ENCODE measurements around the gene TUBGCP5.

DNA sequence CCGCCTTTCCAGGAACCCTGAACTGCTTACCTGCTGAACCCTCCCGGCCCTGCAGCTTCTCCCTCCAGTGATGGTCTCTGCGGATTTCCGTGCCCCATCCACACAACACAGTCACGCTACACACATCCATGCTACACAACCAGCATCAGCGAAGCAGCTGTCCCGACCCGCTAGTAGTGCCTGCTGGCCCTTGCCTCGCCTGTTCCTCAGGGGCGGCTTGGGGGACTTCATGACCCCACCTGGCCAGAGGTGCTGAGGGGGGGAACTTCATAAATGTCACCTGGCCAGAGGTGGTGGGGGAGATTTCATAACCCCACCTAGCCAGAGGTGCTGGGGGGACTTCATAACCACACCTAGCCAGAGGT is 530 bp upstream of the TUBGCP5 start:
- TF ChIP-seq, protein P1, sequence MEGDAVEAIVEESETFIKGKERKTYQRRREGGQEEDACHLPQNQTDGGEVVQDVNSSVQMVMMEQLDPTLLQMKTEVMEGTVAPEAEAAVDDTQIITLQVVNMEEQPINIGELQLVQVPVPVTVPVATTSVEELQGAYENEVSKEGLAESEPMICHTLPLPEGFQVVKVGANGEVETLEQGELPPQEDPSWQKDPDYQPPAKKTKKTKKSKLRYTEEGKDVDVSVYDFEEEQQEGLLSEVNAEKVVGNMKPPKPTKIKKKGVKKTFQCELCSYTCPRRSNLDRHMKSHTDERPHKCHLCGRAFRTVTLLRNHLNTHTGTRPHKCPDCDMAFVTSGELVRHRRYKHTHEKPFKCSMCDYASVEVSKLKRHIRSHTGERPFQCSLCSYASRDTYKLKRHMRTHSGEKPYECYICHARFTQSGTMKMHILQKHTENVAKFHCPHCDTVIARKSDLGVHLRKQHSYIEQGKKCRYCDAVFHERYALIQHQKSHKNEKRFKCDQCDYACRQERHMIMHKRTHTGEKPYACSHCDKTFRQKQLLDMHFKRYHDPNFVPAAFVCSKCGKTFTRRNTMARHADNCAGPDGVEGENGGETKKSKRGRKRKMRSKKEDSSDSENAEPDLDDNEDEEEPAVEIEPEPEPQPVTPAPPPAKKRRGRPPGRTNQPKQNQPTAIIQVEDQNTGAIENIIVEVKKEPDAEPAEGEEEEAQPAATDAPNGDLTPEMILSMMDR (IDR thresholded peaks at IDR 0.05; ENCODE audit: low read depth, low read length, poor library complexity, severe bottlenecking), result no peak
- no peak for TF ChIP-seq EZH2phosphoT487 (IDR thresholded peaks at IDR 0.05; ENCODE audit: borderline replicate concordance, low read length)

Measured in DOHH2 (cell line).